Occipital lobe (tissue), 2 donors: ENCODE data around the gene OTX2. TPM values are rescaled to one million over a fixed set of nuclear protein-coding genes. Genes with fewer than 3 reads are reported as not detected.

ENCODE experiments used
- DNase-seq: peaks from one replicate; lab custom pipeline; 2025; lab: John Stamatoyannopoulos, UW
- total RNA-seq: library from RNA; depleted of rRNA; stranded (reverse); fragments of >200 nt; gene quantifications from one replicate; pipeline ENCODE4 v1.2.3, GENCODE V29; 2014

OTX2 gene
- total RNA-seq: not detected

GRCh38 chr14:56810147-56810719 is at the start of gene OTX2:
Gene OTX2 (minus strand): TSS chr14:56810479. CDS start chr14:56805456, 5,023 bp downstream.
- DNase-seq: no peak

- no peak for DNase-seq
Observed at GRCh38 chr14:56858422-56858821, 48.1 kb upstream of the OTX2 start.

DNA sequence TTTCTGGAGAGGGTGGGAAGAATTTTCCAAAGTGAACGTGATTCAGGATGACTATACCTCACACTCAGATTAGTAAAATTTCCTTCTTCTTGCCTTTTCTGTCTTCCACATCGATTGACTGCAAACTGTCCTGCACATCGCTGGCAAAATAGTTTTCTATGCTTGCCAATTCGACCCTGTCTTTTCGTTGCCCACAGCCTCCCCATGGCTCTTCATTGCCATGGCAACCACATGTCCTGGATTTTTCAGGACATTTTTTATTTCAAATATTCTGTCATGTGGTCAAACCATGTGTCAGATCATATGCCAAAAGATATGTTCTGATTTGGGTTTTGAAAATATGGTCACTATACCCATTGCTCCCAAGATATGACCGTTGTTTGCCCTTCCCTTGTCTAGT is 46.9 kb upstream of the OTX2 start:
- no peak for DNase-seq

DNA sequence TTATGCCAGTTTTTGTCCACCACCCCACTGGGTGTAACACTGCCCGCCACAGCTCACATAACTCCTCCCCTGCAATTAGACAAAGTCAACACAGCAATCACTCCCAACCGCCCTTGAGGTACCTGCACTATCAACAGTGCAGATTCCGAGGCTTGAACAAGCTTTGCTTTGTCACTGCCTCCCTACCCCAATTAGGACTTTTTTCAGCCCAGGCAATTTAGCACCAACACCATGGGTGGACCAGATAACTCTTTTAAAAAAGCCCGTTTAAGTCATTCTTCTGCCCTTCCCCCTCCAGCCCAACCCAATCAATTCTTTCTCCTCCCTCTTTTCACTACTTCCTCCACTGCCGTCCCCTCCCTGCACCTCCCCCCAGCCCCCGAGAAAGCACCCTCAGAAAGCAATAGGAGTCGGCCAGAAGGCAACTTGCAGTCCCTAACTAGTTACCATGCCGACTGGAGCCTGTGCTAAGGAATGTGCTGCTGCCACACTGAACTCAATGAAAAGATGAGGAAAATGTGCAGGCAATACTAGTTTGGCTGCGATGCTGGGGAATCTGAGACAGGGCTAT is 45.7 kb upstream of the OTX2 start:
- DNase-seq: no peak

GRCh38 chr14:56854325-56854724 is 44.0 kb upstream of the OTX2 start:
- no peak for DNase-seq

- no peak for DNase-seq
Observed at GRCh38 chr14:56846970-56847930, 37.0 kb upstream of the OTX2 start.

DNA sequence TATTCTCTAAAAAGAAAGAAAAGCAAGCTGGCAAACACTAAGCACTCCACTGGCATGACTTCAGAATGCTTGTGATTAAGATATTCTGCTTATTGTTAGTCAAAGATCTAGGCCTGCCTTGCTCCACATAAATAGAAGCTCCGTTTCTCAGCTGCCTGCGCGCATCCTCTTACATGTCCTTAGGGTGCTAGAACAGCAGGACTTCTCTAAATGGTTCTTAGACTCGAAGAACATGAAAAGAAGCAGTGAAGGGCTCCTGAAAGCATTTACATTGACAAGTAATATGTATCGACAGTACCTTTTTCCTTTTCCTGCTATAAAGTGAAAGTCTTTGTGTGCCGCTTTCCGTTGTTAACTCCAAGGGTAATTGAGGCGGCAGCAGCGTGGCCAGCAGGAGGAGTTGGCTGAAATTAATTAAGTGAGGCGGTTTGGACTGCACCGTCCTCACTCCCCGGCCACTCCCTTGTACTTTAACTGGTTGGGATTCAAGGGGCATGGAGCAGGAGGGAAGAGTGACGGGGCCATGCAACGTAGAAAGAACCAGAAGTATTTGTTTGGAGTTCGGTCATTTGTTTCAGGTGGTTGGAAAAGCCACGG is 34.2 kb upstream of the OTX2 start:
- no peak for DNase-seq

DNA sequence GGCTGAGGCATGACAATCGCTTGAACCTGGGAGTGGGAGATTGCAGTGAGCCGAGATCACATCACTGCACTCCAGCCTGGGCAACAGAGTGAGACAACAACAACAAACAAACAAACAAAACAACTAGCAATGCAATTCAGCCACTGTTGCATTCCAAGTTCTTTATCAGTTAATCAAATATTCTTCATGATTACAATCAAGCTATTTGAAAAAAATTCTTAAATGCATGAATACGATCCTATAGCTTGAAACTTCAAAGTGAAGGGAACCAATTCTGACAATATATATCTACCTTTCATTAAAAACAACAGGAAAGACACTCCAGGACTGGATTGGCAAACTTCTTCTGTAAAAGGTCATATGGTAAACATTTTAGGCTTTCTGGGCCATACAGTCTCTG is 31.3 kb upstream of the OTX2 start:
- DNase-seq: no peak

DNA sequence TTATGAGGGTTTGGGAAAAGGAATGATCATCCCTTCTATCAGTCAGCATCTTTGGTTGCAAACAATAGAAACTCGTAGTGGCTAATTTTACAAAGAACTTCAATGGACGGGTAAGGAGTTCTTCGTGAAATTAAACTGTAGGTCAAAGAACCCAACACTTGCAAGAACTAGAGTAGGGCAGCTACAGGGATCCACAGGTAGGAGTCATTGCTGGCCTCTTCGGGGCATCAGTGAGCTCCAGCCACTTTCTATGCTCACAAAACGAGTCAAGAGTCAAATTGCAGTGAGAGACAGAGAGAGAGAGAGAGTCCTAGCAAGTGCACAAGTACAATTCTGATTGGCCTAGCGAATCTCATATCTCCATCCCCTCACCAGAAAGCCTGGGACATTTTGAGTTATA is 29.9 kb upstream of the OTX2 start:
- no peak for DNase-seq

GRCh38 chr14:56829151-56829550 is 18.9 kb upstream of the OTX2 start:
- no peak for DNase-seq

GRCh38 chr14:56826214-56826613 is 15.9 kb upstream of the OTX2 start:
- DNase-seq: no peak

- DNase-seq: no peak
Observed at GRCh38 chr14:56821805-56822610, 11.7 kb upstream of the OTX2 start.

DNA sequence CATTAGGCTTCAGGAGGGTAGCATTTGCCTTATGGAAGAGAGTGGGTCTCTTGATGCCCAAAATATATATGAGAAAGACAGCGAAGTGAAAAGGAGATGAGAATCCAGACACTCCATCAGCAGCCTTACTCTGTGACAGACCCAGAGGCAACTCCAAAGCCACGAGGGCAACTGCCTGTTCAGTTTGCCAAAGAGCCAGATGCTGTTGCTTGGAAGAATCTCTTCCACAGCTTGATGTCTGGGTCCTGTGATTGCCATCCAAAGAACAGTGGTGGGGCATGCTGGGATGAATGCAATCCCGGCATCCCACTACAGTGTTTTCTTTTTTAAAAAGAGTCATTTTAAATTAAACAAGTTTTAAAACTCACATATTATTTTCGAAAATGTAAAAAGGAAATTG is 10.9 kb upstream of the OTX2 start:
- no peak for DNase-seq

- DNase-seq: no peak
Observed at GRCh38 chr14:56817396-56817921, 7.2 kb upstream of the OTX2 start.

GRCh38 chr14:56816574-56817391 is 6.5 kb upstream of the OTX2 start:
- DNase-seq: no peak

- no peak for DNase-seq
Observed at GRCh38 chr14:56815745-56816144, 5.5 kb upstream of the OTX2 start.

DNA sequence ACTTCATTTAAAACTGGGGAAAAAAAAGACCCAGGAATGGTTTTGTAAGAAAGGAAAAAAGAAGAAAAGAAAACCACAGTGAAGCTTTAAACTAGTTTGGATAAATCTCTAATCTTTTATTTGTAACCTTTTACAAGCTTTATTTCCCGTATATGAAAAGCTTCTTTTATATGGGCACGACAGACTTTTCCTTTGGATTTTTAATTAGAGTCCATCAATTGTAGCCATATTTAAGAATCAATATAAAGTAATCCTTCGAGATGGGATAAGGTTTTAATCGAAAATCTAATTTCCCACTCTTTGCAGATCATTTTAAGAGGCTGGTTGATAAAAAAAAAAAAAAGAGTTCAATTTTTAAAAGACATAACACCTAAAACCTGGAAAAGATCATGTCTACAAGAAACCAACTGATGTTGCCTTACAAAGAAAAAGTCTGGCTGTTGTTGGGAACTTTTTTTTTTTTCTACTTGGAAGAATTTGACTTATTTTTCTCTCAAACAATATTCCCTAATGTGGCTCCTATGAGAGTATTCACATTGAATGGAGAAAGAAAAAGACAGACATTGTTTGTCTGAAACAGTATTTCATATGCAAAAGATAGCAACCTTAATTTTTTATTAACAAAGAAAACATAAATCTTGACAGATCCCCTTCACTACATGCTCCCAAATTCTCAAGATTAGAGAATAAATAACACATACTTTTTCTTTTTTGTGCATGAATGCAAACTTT is 4.9 kb upstream of the OTX2 start:
- DNase-seq: no peak

DNA sequence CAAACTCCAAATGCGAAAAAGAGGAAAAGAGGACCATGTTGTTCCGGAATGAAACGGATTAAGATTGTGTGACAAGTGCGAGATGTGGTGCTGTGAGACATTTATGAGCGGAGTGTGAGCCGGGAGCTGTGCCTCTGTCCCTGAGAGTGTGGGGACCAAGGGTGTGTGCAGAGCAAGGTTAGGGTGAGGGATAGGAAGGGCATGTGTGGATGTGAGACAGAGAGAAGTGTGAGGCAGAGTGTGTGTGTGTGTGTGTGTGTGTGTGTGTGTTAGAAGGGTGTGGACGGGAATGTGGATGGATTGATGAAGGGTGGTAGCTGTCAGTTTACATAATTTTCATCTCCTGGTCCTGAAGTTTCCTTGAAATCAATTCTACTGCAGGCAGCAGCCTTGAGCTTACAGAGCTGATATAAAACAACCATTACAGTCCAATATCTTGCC is 4.3 kb upstream of the OTX2 start:
- DNase-seq: no peak

- no peak for DNase-seq
Observed at GRCh38 chr14:56813143-56813551, 2.9 kb upstream of the OTX2 start.
